Posterior cingulate gyrus (tissue), 11 donors: ENCODE data around the gene PTPRD.

Experiments used
- DNase-seq, 10 donors: peaks; one replicate each; pipeline versions ENCODE4 v3.0.0 to v3.0.0-alpha.2; 2020 to 2021; ENCODE audit warnings: mixed read lengths in 3 of 10
- intact Hi-C: fragments of 100-400 bp; cut with DNase I; formaldehyde crosslinking; loops from one replicate; pipeline ENCODE4 v1.15.1; 2023

PTPRD gene

GRCh38 chr9:9919174-9919775 is 693.5 kb downstream of the PTPRD start:
- intact Hi-C loops: no loop called here
- no peak for DNase-seq

- intact Hi-C loops: no loop called here
Measured at GRCh38 chr9:9917400-9917799, 695.4 kb downstream of the PTPRD start.

DNA sequence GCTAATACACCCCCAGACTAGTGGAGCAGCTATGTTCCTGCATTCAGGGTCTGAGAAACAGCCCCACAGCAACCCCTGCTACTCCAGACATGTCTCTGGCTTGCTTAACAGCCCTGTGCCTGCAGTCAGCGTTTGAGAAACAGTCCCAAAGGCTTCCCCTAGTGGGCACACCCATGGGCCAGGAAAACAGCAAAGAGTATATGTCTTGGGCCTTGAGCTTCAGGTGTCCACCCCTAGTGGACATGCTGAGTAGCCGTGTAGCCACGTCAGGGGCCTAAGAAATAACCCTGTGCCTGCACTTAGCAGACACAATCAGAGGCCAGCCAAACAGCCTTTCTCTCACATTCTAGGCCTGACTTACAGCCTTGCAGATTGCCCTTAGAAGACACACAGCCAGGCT is 698.6 kb downstream of the PTPRD start:
- intact Hi-C loops: no loop called here
- no peak for DNase-seq

More at GRCh38 chr9:9917400-9917799, 695.4 kb downstream of the PTPRD start:
- no peak for DNase-seq

DNA sequence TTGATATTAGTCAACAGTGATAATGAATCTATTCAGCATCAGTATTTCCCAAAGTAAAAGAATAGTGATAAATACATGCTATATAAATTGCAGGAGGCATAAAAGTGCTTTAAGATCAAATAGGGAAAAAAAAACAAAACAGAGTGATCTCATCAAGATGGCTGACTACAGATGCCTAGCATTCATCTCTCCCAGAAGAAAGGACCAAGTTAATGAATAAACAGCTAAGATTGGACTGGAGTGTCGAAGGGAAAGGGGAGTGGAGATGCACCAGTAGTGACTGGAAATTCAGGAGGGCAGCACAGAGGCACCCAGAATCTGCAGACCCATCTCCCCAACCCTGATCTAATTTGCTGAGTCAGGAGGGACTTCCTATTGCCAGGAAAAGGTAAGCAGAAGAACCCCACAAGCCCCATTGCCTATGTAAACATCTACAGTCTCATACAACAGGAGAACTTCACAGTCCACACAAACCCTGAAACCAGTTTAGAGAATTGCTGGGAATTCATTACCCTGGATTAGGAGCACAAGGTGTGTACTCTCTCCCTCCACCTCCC is 699.4 kb downstream of the PTPRD start:
- no peak for DNase-seq
- intact Hi-C loops: no loop called here

- intact Hi-C loops: no loop called here
- no peak for DNase-seq
Measured at GRCh38 chr9:9912459-9912858, 700.3 kb downstream of the PTPRD start.

GRCh38 chr9:9905736-9906135 is 707.1 kb downstream of the PTPRD start:
- DNase-seq: no peak

DNA sequence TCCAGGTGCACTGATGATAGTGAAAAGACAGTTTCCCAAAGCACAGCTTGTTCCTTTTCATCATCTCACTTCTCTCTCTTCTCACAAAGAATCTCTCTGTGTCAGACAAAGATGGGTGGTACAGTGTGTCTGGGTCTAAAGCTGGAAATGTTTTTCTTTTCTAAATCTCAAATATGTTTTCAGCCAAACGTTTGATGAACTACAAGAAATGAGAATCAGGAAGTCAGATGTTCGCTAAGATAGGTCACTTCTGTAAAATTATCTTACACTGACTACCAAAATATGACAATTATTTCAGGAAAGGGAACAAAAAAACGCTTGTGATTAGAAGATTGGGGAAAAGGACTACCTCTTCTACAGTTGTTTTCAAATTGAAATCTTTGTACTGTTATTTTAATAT is 708.8 kb downstream of the PTPRD start:
- intact Hi-C loops: no loop called here

More at GRCh38 chr9:9905736-9906135, 707.1 kb downstream of the PTPRD start:
- intact Hi-C loops: no loop called here

GRCh38 chr9:9901624-9902023 is 711.2 kb downstream of the PTPRD start:
- no peak for DNase-seq
- intact Hi-C loops: no loop called here

More for the DNA sequence above, 708.8 kb downstream of the PTPRD start:
- DNase-seq: no peak

DNA sequence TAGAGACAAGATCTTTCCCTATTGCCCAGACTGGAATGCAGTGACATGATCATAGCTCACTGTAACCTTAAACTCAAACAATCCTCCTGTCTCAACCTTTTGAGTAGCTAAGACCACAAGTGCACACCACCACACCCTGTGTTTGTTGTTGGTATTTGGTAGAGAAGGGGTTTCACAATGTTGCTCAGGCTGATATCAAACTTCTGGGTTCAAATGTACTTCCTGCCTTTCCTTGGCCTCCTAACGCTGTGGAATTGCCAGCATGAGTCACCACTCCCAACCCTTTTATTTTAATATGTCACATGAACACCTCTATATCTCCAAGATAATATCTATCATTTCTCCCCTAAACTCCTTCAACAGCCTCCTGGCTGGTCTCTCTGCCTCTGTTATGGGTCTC is 719.0 kb downstream of the PTPRD start:
- no peak for DNase-seq
- intact Hi-C loops: no loop called here

DNA sequence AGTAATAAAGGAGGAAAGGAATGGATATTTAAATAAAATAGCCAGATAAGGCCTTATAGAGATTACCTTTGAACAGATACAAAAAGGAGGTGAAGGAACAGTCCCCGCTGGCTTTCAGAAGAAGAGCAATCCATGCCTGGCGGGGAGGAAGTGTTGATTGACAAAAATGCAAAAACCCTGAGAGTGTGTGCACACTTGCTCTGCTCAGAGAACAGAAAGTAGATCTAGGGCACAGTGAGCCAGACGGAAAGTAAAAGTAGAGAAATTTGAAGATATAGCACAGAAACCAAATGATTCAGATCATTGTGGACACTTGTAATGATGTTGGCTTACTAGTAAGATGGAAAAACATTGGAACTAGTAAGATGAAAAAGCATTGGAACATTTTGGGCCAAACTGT is 720.6 kb downstream of the PTPRD start:
- intact Hi-C loops: no loop called here
- DNase-seq: no peak

DNA sequence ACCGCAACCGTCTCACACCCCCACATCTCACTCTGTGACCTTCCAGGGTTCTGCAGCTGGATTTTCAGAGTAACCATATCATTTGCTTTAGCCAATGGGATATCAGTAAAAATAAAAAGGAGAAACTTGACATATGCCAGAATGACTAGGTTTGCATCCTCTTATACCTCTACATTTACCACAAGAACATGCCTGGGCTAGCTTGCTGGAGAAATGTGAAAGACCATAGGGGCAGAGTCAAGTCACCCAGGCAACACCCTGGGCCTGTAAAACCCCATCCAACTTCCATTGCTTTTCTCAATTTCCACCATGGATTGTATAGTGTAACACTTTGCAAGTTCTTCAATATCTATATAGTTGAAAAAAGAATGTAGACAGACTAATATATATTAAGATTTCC is 731.1 kb downstream of the PTPRD start:
- DNase-seq: no peak
- intact Hi-C loops: no loop called here

DNA sequence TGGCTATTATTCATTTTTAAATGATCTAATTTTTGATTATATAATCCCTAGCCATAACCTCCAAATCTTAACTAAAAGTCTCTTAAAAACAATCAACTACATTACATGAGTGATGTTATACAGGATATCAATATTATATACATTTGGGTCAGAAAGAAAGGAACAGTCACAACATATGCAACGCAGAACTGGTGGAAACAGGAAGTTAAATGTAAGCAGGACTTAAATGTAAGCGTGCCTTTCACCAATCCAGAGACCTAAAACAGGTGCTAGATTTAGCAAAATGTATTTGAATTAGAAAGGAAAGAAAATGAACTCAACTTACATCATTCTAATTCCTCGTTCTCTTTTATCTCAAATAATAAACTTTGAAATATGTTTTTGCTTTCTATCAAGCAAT is 738.5 kb downstream of the PTPRD start:
- DNase-seq: no peak
- intact Hi-C loops: no loop called here

GRCh38 chr9:9862235-9862810 is 750.5 kb downstream of the PTPRD start:
- intact Hi-C loops: no loop called here
- DNase-seq: no peak

- intact Hi-C loops: no loop called here
- DNase-seq: peak in 2 of 10 donors; percentile 44 to 54
Measured at GRCh38 chr9:9855177-9856078, 757.4 kb downstream of the PTPRD start.

DNA sequence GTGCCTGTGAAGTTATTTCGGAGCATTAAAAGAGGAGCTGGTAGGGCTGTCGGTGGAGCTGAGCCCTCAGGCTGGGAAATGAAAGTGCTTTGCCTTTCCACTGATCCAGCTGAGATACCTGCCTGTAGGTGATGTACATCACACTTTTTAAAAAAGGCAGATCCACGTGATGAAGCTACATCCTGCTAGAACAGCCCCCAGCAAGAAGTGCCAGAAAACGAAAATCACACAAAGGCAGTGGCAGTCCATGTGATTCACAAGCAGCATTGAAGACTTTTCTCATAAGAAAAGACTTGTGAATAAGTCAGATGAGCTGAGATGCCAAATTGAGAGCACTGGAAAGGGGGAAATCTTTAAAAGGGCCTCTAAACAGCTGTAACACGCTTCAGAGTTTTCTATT is 765.1 kb downstream of the PTPRD start:
- DNase-seq: no peak
- intact Hi-C loops: no loop called here

DNA sequence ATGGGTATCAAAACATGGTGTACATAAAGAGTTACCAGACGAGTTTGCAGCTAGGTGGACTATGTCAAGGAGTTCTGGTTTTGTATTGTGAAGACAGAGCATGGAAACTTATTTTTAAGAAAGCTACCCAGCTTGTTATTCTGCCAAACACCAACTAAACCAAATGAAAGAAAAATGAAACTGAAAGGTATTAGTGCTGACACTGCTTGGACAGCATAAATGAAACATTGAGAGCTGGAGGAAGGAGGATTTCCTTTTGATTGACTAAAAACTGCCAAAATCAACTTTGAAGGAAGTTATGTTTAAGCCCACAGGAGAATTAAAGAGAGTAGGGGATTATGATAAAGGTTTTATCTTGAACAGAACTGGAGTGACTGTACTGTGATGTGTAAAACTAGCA is 766.2 kb downstream of the PTPRD start:
- DNase-seq: no peak
- intact Hi-C loops: no loop called here

DNA sequence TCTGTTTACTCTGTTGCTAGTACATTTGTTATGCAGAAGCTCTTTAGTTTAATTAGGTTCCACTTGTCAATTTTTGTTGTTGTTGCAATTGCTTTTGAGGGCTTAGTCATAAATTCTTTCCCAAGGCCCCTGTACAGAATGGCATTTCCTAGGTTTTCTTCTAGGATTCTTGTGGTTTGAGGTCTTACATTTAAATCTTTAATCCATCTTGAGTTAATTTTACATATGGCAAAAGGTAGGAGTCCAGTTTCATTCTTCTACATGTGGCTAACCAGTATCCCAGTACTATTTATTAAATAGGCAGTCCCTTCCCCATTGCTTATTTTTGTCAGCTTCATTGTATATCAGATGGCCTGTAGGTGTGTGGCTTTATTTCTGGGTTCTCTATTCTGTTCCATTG is 792.4 kb downstream of the PTPRD start:
- intact Hi-C loops: no loop called here
- no peak for DNase-seq

DNA sequence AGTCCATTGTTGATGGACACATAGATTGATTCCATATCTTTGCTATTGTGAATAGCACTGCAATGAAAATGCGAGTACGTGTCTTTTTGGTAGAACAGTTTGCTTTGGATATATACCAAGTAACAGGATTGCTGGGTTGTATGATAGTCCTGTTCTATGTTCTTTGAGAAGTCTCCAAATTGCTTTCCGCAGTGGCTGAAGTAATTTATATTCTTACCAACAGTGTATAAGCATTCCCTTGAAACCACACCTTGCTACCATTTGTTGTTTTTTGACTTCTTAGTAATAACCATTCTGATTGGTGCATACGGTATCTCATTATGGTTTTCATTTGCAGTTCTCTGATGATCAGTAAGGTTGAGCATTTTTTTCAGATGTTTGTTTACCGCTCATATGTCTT is 792.9 kb downstream of the PTPRD start:
- intact Hi-C loops: no loop called here
- DNase-seq: no peak

DNA sequence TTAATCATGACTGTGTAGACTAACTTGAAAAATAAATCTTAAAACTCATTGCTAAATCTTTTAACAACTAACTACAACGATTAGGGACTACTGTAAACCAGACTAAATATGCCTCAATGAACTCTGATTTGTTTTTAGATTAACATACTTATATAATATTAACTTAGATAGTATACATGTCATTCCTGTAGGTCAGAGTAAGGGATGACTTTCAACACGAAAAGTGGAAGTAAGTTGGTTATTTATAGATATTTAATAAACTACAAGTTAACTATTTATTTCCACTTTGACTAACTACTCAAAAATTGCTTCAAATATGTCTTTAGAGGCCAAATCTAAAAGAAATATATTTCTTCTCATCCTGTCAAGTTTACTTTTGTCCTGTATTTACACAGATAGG is 795.6 kb downstream of the PTPRD start:
- DNase-seq: no peak
- intact Hi-C loops: no loop called here

DNA sequence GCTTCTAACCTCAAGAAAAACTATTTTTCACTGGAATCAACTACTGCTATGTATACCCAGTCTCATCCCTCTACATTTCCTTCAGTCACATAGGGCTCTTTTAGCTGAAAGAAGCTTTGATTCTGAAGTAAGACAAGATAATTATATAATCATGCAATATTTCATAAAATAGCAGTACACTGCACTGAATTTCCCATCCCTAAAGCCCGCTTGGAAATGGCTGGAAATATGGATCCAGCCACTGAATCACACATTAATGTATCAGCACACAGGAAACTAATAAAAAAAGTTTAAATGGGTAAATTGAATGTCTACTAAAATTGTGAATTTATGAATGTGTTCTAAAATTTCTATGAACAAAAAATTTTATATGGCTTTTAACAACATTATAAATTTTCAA is 808.7 kb downstream of the PTPRD start:
- intact Hi-C loops: no loop called here
- DNase-seq: no peak

DNA sequence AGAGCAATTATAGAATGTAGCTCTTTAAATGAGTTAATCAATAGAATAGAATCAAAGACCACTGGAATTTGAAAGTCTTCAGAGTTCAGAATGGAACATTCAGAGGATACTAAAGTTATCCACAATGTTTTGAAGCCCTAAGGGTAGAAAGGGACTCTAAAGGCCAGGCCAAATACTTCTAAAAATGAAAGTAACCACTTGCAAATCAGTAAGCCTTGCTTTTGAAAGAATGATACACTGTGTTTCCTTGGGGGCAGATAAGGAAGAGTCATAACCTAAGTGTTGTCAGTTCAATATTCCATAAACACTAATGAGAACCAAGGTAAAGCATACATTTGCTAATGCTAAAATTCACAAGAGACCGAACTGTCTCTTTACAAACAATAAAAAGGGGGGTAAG is 813.5 kb downstream of the PTPRD start:
- intact Hi-C loops: loop anchor here (10.0 kb wide), 1 partner anchor 146 kb away; no protein-coding TSS in a partner anchor
- no peak for DNase-seq
